Hepatocyte (in vitro differentiated cells): ENCODE measurements around the gene ITPR1. TPM values are rescaled to one million over a fixed set of nuclear protein-coding genes. Genes with fewer than 3 reads are reported as not detected.

Experiments
- DNase-seq: peaks from one replicate; pipeline ENCODE4 v3.0.0-alpha.2; 2016; ENCODE audit warnings: low spot score
- H2AFZ ChIP-seq: fragments of 200-600 bp; sonication (generic); 2 replicates; pipeline ENCODE4 v1.6.0; 2016; ENCODE audit warnings: antibody characterized with exemption, mild to moderate bottlenecking
- H3K27ac ChIP-seq: fragments of 200-600 bp; sonication (generic); 2 replicates; pipeline ENCODE4 v1.5.1; 2016; ENCODE audit warnings: mild to moderate bottlenecking
- H3K27me3 ChIP-seq: fragments of 200-600 bp; sonication (generic); 2 replicates; pipeline ENCODE4 v1.6.1; 2016
- H3K36me3 ChIP-seq: fragments of 200-600 bp; sonication (generic); replicated peaks from 2 replicates; pipeline ENCODE4 v1.5.1; 2016; ENCODE audit warnings: low read depth; ENCODE audit not compliant: insufficient read depth
- H3K4me1 ChIP-seq: fragments of 200-600 bp; sonication (generic); 2 replicates; pipeline ENCODE4 v1.5.1; 2016; ENCODE audit warnings: mild to moderate bottlenecking, moderate library complexity; ENCODE audit not compliant: insufficient read depth
- H3K4me2 ChIP-seq: fragments of 200-600 bp; sonication (generic); 2 replicates; pipeline ENCODE4 v1.6.0; 2016
- H3K4me3 ChIP-seq: fragments of 200-600 bp; sonication (generic); 2 replicates; pipeline ENCODE4 v1.5.1; 2016; ENCODE audit warnings: mild to moderate bottlenecking
- H3K79me2 ChIP-seq: fragments of 200-600 bp; sonication (generic); 2 replicates; pipeline ENCODE4 v1.6.0; 2017; ENCODE audit warnings: mild to moderate bottlenecking
- H3K9me2 ChIP-seq: fragments of 200-600 bp; sonication (generic); replicated peaks from 2 replicates; pipeline ENCODE4 v1.6.0; 2017; ENCODE audit warnings: mild to moderate bottlenecking; ENCODE audit not compliant: insufficient read depth
- H3K9me3 ChIP-seq: fragments of 200-600 bp; sonication (generic); 2 replicates; pipeline ENCODE4 v1.5.1; 2016; ENCODE audit warnings: low read depth, mild to moderate bottlenecking
- H4K20me1 ChIP-seq: fragments of 200-600 bp; sonication (generic); 2 replicates; pipeline ENCODE4 v1.6.0; 2016; ENCODE audit warnings: mild to moderate bottlenecking; ENCODE audit not compliant: insufficient read depth, poor library complexity, severe bottlenecking
- CTCF ChIP-seq: fragments of 200-600 bp; sonication (generic); IDR thresholded peaks from 2 replicates; pipeline ENCODE4 v1.5.1; 2016; ENCODE audit warnings: antibody characterized with exemption, mild to moderate bottlenecking; ENCODE audit not compliant: poor library complexity
- EZH2 ChIP-seq: fragments of 200-600 bp; sonication (generic); IDR thresholded peaks from 2 replicates; pipeline ENCODE4 v1.6.1; 2016; ENCODE audit warnings: antibody characterized with exemption, mild to moderate bottlenecking, borderline replicate concordance
- EZH2phosphoT487 ChIP-seq: fragments of 200-600 bp; sonication (generic); IDR thresholded peaks from one replicate; pipeline ENCODE4 v1.6.1; 2018; ENCODE audit warnings: antibody characterized with exemption, mild to moderate bottlenecking, low read depth, moderate library complexity; ENCODE audit not compliant: unreplicated experiment, severe bottlenecking
- WGBS: methylation state at CpG from one replicate; pipeline ENCODE4 v1.1.6; 2016; ENCODE audit warnings: low lambda C conversion rate; ENCODE audit errors: missing lambda C conversion rate; 5-methylcytosine and 5-hydroxymethylcytosine counted together
- polyA plus RNA-seq: library from polyadenylated mRNA; unstranded; fragments of >200 nt; fragmentation: Nextera tagmentation; extraction: Ambion mirVana; gene quantifications from 2 replicates; pipeline ENCODE4 v1.2.1, GENCODE V29; 2016
- total RNA-seq: library from RNA; depleted of rRNA; stranded (reverse); fragments of >200 nt; gene quantifications from 2 replicates; pipeline ENCODE4 v1.2.3, GENCODE V29; 2014

ITPR1 gene
- total and polyA plus RNA-seq, 2 experiments from 2014 or later = 46.8 to 90.8 TPM

GRCh38 chr3:4581124-4581424 is 87.9 kb downstream of the ITPR1 start:
- TF ChIP-seq CTCF (no peak), EZH2phosphoT487 (no peak), EZH2 (no peak)
- H2AFZ ChIP-seq = no peak overlapping the region
- 66% methylated on average over 3 of the region's 3 CpGs for WGBS
- H3K4me2 ChIP-seq = no peak overlapping the region
- peak overlapping the region; percentile 81 for H3K27ac ChIP-seq
- H3K79me2 ChIP-seq = peaks cover 14% of the 10 kb centered on the region
- H3K4me3 ChIP-seq = no peak overlapping the region
- H3K4me1 ChIP-seq = peaks cover 24% of the 10 kb centered on the region
- H3K9me3 ChIP-seq = no peaks in the 10 kb centered on the region
- no peaks in the 10 kb centered on the region for H3K9me2 ChIP-seq
- no peaks in the 10 kb centered on the region for H3K36me3 ChIP-seq
- H4K20me1 ChIP-seq = no peaks in the 10 kb centered on the region
- H3K27me3 ChIP-seq = no peaks in the 10 kb centered on the region
- peak; percentile 8 for DNase-seq

- DNase-seq = no peak
- Histone ChIP-seq H3K79me2 (peaks cover 12% of the 10 kb centered on the region), H3K4me1 (peaks cover 24% of the 10 kb centered on the region), H3K27ac (peak overlapping the region; percentile 81), H2AFZ (no peak overlapping the region), H3K9me2 (no peaks in the 10 kb centered on the region), H3K4me3 (no peak overlapping the region), H3K36me3 (no peaks in the 10 kb centered on the region), H3K27me3 (no peaks in the 10 kb centered on the region), H3K9me3 (no peaks in the 10 kb centered on the region), H3K4me2 (no peak overlapping the region), H4K20me1 (no peaks in the 10 kb centered on the region)
- TF ChIP-seq CTCF (no peak), EZH2 (no peak), EZH2phosphoT487 (no peak)
- 71% methylated on average over 2 of the region's 2 CpGs for WGBS
Observed at GRCh38 chr3:4581498-4581897, 88.3 kb downstream of the ITPR1 start.

- Histone ChIP-seq H3K4me1 (peaks cover 24% of the 10 kb centered on the region), H3K27ac (peak overlapping the region; percentile 81), H2AFZ (no peak overlapping the region), H3K9me2 (no peaks in the 10 kb centered on the region), H3K27me3 (no peaks in the 10 kb centered on the region), H4K20me1 (no peaks in the 10 kb centered on the region), H3K36me3 (no peaks in the 10 kb centered on the region), H3K4me3 (no peak overlapping the region), H3K79me2 (peaks cover 17% of the 10 kb centered on the region), H3K4me2 (peak overlapping the region; percentile 70), H3K9me3 (no peaks in the 10 kb centered on the region)
- TF ChIP-seq EZH2 (no peak), EZH2phosphoT487 (no peak), CTCF (no peak)
- no peak for DNase-seq
- WGBS = 82% methylated on average over 12 of the region's 12 CpGs
Observed at GRCh38 chr3:4581920-4582611, 88.9 kb downstream of the ITPR1 start.
